Tibial nerve (tissue), 3 donors: ENCODE results near the gene CLK1.

Experiments
- EP300 ChIP-seq, 2 donors: sonication (generic); formaldehyde crosslinking; IDR thresholded peaks; one replicate each; pipeline ENCODE4 v1.6.1; 2017; ENCODE audit warnings: antibody characterized with exemption in 2 of 2, mild to moderate bottlenecking in 1 of 2
- POLR2A ChIP-seq, 2 donors: fragments of 450-650 bp; IDR thresholded peaks; one replicate each; pipeline ENCODE4 v1.6.1; 2017; ENCODE audit warnings: antibody characterized with exemption in 2 of 2, mild to moderate bottlenecking in 2 of 2, moderate library complexity in 2 of 2

DNA sequence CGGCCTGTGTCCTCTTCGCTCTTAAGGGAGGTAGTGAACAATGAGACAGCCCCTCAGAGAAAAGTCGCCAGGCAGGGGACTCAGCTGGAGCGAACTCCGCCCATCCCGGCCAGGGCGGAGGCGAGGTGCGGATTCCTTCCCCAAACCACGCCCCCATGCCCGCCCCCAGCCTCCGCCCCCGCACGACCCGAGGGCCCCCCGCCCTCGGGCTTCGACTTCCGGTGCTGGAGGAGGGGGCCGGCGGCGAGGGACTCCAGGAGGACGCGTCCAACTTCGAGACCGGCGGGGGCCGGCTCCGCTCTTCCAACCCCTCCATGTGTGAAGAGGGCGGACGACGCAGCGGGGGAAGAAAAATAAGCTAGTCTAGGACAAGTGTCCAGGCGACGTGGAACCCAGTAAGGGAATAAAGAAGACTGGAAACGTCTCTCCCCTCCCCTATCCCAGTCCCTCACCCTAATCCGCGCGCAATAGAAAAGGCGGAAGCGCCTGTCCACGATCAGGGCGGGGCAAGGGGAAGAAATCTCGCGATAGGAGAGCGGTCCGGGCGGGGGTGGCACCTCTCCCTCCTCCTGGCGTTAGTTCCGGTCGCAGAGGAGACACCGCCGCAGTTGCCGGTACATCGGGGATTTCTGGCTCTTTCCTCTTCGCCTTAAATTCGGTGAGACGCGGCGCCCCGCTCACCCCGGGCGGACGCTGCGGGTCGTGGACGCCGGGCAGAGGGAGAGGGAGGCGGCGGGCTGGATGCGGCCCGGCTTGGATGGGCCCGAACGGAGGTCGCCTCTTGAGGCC is 52.9 kb downstream of the CLK1 start, which contains the start of gene BZW1:
- peak; percentile 75 to 96 for TF ChIP-seq EP300 (IDR thresholded peaks at IDR 0.05)
- peak; percentile 82 to 97 for TF ChIP-seq POLR2A (IDR thresholded peaks at IDR 0.05)
